Pancreas (tissue), 10 donors: Measurements from ENCODE around the gene ITPRIPL2. TPM values are rescaled to one million over a fixed set of nuclear protein-coding genes. Genes with fewer than 3 reads are reported as not detected.

Source experiments
- ATAC-seq, 4 donors: fragments of 200-7000 bp; cut with Tn5 transposase; one replicate each; pipeline versions ENCODE4 v1.8.0 to v1.9.1; 2020; ENCODE audit warnings: mild to moderate bottlenecking in 4 of 4, moderate library complexity in 4 of 4
- DNase-seq, 6 donors: peaks; one replicate each; pipeline ENCODE4 v3.0.0-alpha.2; 2020
- FAIRE-seq: peaks from 2 replicates; lab custom pipeline; 2012; peaks lifted over from hg19 to GRCh38; lab: Jason Lieb, UNC
- H3K27ac ChIP-seq, 4 donors: fragments of 200-600 bp; sonication (generic); 1 replicate in 3 of 4; 2 replicates in 1 of 4; pipeline versions ENCODE4 v1.5.0 to v1.8.0; 2020
- H3K27me3 ChIP-seq, 4 donors: fragments of 200-600 bp; one replicate each; pipeline ENCODE4 v1.8.0; 2021
- H3K36me3 ChIP-seq, 3 donors: fragments of 200-600 bp; sonication (generic) in 1 of 3; one replicate each; pipeline versions ENCODE4 v1.5.0 to v1.8.0; 2020 to 2021
- H3K4me1 ChIP-seq, 3 donors: fragments of 200-600 bp; one replicate each; pipeline ENCODE4 v1.8.0; 2021
- H3K4me3 ChIP-seq, 4 donors: fragments of 200-600 bp; sonication (generic) in 2 of 4; one replicate each; pipeline versions ENCODE4 v1.5.0 to v1.8.0; 2020 to 2021
- H3K9me3 ChIP-seq, 4 donors: fragments of 200-600 bp; one replicate each; pipeline ENCODE4 v1.8.0; 2021
- WGBS, 2 donors: extraction: QIAGEN DNeasy Blood & Tissue Kit; methylation state at CpG; one replicate each; pipeline ENCODE4 v1.1.7; 2013; 5-methylcytosine and 5-hydroxymethylcytosine counted together
- intact Hi-C, 3 donors: fragments of 100-400 bp; cut with DNase I; formaldehyde crosslinking; loops; one replicate each; pipeline versions ENCODE4 v1.11.1 to v1.14.2; 2022
- polyA plus RNA-seq, 2 donors: library from polyadenylated mRNA; stranded (reverse); fragments of 200-250 nt; gene quantifications; one replicate each; pipeline ENCODE4 v1.2.3, GENCODE V29; 2013
- total RNA-seq, 6 donors: library from RNA; stranded (reverse); fragmentation: NEBNext Ultra II Directional in 4 of 6; extraction: Animal tissue kit (Norgen Biotek cat#: 25700) in 4 of 6; gene quantifications; one replicate each; pipeline versions ENCODE4 v1.2.1 to v1.2.4, GENCODE V29; 2021 to 2023
- TF ChIP-seq, protein P1 (sequence below), 4 donors: fragments of 200-600 bp; sonication (generic) in 3 of 4; IDR thresholded peaks; one replicate each; pipeline versions ENCODE4 v1.5.0 to v1.8.0; 2021; ENCODE audit warnings: antibody characterized with exemption in 4 of 4
- donor health status: healthy with polysubstance abuse.
- donor health status: DM: no; HTN: no; CAD: no; lungs with moderate emphysema.
- donor health status: DM: no; HTN: no; CAD: no.
- donor health status: control.
- donor health status: control.
- donor health status: Bipolar disorder and iron deficiency.
- donor health status: DM: yes; HTN: yes; CAD: no.
- donor health status: DM: no; HTN: no; CAD: no.
- donor health status: DM: no; HTN: no; CAD: no.
- donor health status: DM: yes; HTN: yes; CAD: no.

ITPRIPL2 gene
- total and polyA plus RNA-seq, 8 donors, result 4.0 to 36.2 (median 19.8) TPM

DNA sequence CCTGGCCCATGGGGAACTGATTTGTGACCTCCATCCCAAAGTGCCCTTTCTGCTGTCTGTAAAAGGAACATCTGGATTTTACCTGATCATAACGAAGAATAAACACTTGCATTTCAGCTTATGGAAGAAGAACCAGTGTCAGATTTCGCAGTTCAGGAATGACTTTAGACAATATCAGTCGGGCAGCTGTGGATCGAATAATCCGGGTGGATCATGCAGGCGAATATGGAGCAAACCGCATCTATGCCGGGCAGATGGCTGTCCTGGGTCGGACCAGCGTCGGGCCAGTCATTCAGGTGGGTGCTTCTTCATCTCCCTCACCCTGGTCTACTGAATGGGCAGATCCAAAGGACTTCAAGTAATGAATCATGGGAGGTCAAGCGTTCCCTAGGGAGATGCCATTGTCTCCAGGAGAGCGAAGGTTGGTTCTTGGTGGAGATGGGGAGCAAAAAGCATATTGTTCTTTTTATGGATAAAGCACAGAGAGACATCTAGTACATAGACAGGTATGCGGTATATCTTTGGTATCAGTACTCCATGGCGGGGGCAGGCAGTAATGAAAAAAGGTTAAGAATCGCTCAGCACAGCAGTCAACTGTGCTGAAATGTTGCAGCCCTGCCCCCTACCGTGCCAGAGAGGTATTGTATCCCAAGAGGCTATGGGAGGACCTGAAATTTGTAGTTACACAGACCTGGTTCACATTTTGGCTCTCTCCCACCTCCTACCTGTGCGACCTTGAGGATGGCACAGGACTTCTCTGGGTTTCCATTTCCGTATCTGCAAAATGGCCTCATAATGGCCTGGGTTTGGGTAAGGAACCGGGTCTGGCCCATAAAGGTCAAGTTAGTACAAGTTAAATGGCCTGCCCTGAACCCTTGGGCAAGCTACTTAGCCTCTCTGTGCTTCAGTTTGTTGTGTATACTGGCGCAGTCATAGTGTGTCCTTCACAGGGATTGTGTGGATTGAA, 41.7 kb upstream of the ITPRIPL2 start:
- no peak overlapping the region for H3K27ac ChIP-seq
- H3K36me3 ChIP-seq, result peaks cover 0 to 21% (median 0%) of the 10 kb centered on the region in 3 donors
- H3K4me3 ChIP-seq, result no peak overlapping the region
- peaks cover 8 to 10% (median 8%) of the 10 kb centered on the region in 3 donors for H3K4me1 ChIP-seq
- peak in 4 of 6 donors; percentile 27 to 70 (median 62) for DNase-seq
- WGBS, 2 donors, result 77 to 82% methylated on average over 21 of the region's 21 CpGs
- no peak for FAIRE-seq
- TF ChIP-seq, protein P1, sequence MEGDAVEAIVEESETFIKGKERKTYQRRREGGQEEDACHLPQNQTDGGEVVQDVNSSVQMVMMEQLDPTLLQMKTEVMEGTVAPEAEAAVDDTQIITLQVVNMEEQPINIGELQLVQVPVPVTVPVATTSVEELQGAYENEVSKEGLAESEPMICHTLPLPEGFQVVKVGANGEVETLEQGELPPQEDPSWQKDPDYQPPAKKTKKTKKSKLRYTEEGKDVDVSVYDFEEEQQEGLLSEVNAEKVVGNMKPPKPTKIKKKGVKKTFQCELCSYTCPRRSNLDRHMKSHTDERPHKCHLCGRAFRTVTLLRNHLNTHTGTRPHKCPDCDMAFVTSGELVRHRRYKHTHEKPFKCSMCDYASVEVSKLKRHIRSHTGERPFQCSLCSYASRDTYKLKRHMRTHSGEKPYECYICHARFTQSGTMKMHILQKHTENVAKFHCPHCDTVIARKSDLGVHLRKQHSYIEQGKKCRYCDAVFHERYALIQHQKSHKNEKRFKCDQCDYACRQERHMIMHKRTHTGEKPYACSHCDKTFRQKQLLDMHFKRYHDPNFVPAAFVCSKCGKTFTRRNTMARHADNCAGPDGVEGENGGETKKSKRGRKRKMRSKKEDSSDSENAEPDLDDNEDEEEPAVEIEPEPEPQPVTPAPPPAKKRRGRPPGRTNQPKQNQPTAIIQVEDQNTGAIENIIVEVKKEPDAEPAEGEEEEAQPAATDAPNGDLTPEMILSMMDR (IDR thresholded peaks at IDR 0.05), result peak; percentile 36 to 61 (median 57)
- no peaks in the 10 kb centered on the region for H3K9me3 ChIP-seq
- peak in 1 of 4 donors; percentile 9 for ATAC-seq
- no peaks in the 10 kb centered on the region for H3K27me3 ChIP-seq
- intact Hi-C loops, result loop anchor here in 1 of 3 donors (5.0 kb wide), 1 partner anchor 90 kb away; the partner anchor contains the start of gene TMC7

DNA sequence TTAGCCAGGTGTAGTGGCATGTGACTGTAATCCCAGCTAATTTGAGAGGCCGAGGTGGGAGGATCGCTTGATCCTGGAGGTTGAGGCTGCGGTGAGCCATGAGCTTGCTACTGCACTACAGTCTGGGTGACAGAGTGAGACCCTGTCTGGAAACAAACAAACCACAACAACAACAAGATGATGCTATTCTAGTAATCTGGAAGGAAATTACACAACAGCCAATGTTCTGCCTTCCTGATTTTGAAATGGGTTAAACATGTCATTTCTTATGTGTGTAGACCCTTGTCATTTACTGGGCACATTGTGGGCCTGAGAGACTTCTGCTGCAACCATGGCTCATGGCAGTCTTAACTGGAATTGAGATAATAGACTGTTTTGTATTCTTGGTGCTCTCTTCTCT, 40.4 kb upstream of the ITPRIPL2 start:
- 94% methylated on average over 3 of the region's 3 CpGs for WGBS, 2 donors
- intact Hi-C loops, result loop anchor here in 1 of 3 donors (5.0 kb wide), 1 partner anchor 91 kb away; the partner anchor contains the start of gene TMC7
- DNase-seq (no peak), FAIRE-seq (no peak), ATAC-seq (no peak)
- Histone ChIP-seq H3K27me3 (no peaks in the 10 kb centered on the region), H3K27ac (no peak overlapping the region), H3K9me3 (no peaks in the 10 kb centered on the region), H3K4me3 (no peak overlapping the region), H3K36me3 (peaks cover 0 to 31% (median 0%) of the 10 kb centered on the region in 3 donors), H3K4me1 (peaks cover 8 to 10% (median 8%) of the 10 kb centered on the region in 3 donors)
- TF ChIP-seq, protein P1 (IDR thresholded peaks at IDR 0.05), result no peak

DNA sequence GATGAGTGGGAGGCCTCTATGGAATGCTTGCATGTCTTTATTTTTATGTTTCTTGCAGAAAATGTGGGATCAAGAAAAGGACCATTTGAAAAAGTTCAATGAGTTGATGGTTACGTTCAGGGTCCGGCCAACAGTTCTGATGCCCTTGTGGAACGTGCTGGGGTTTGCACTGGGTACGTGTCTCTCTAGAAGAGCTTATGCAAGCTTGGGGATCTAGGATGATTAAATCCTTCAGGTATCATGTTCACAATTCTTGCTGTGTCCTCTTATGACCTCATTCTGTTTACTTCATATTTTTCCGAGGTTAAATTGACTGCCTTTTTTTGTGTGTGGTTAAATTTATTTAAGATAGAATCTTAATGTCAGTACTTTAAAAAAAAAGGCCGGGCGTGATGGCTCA, 39.9 kb upstream of the ITPRIPL2 start:
- Histone ChIP-seq H3K27me3 (no peaks in the 10 kb centered on the region), H3K4me1 (peaks cover 3 to 6% (median 3%) of the 10 kb centered on the region in 3 donors), H3K4me3 (no peak overlapping the region), H3K9me3 (no peaks in the 10 kb centered on the region), H3K27ac (no peak overlapping the region), H3K36me3 (peaks cover 0 to 35% (median 4%) of the 10 kb centered on the region in 3 donors)
- intact Hi-C loops, result loop anchor here in 1 of 3 donors (5.0 kb wide), 1 partner anchor 92 kb away; the partner anchor contains the start of gene TMC7
- WGBS, 2 donors, result 68 to 84% methylated on average over 7 of the region's 7 CpGs
- no peak for ATAC-seq
- FAIRE-seq, result no peak
- TF ChIP-seq, protein P1 (IDR thresholded peaks at IDR 0.05), result no peak
- no peak for DNase-seq

DNA sequence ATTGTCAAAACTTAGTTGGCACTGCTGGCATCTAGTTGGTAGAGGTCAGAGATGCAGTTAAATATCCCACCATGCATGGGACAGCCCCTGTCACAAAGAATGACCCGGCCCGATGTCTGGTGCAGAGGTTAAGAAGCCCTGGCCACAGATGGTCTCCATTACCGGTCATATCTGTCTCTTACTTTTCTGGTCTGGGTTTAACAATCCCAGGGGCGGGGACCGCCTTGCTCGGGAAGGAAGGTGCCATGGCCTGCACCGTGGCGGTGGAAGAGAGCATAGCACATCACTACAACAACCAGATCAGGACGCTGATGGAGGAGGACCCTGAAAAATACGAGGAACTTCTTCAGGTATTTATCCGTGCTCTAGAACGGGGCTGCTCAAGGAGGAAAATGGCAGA, 38.3 kb upstream of the ITPRIPL2 start:
- Histone ChIP-seq H3K27me3 (no peaks in the 10 kb centered on the region), H3K4me3 (no peak overlapping the region), H3K27ac (no peak overlapping the region), H3K4me1 (no peaks in the 10 kb centered on the region), H3K9me3 (no peaks in the 10 kb centered on the region), H3K36me3 (peaks cover 0 to 39% (median 4%) of the 10 kb centered on the region in 3 donors)
- TF ChIP-seq, protein P1 (IDR thresholded peaks at IDR 0.05), result no peak
- no peak for ATAC-seq
- 92 to 95% methylated on average over 12 of the region's 12 CpGs for WGBS, 2 donors
- no peak for FAIRE-seq
- DNase-seq, result no peak
- intact Hi-C loops, result no loop called here
